OCI-LY7 (cell line): ENCODE measurements around the gene ZDHHC14. TPM values are rescaled to one million over a fixed set of nuclear protein-coding genes. Genes with fewer than 3 reads are reported as not detected.

Source experiments
- BruUV-seq: library from RNA; stranded (reverse); fragments of 400-500 nt; replicated peaks from 2 replicates; lab custom pipeline; 2021; lab: Mats Ljungman, UMichigan
- CTCF ChIA-PET: fragments of 300-600 bp; sonication (Branson Sonifier 250); formaldehyde crosslinking; loops from one replicate; lab custom pipeline; 2022; ENCODE audit warnings: antibody characterized with exemption; ENCODE audit not compliant: unreplicated experiment; lab: Charles Lee
- POLR2A ChIA-PET: fragments of 300-600 bp; sonication (Branson Sonifier 250); formaldehyde crosslinking; loops from one replicate; lab custom pipeline; 2022; ENCODE audit warnings: antibody characterized with exemption; lab: Charles Lee
- DNase-seq: peaks from one replicate; pipeline ENCODE4 v3.0.0-alpha.2; 2015; ENCODE audit warnings: low spot score
- H2AFZ ChIP-seq: fragments of 200-600 bp; sonication (generic), shearing (Covaris generic); 2 replicates; pipeline ENCODE4 v1.6.1; 2014; ENCODE audit warnings: mild to moderate bottlenecking, antibody characterized with exemption, low read length, moderate library complexity
- H3K27ac ChIP-seq: fragments of 200-600 bp; sonication (generic); 2 replicates; pipeline ENCODE4 v1.5.1; 2014; ENCODE audit warnings: mixed run types, low read depth, mild to moderate bottlenecking, moderate library complexity, low read length, inconsistent platforms; ENCODE audit not compliant: poor library complexity, severe bottlenecking
- H3K36me3 ChIP-seq: fragments of 200-600 bp; sonication (generic); 2 replicates; pipeline ENCODE4 v1.6.1; 2014; ENCODE audit warnings: mild to moderate bottlenecking, antibody characterized with exemption, low read length, moderate library complexity, mixed read lengths; ENCODE audit not compliant: insufficient read depth
- H3K4me1 ChIP-seq: fragments of 200-600 bp; sonication (generic); 2 replicates; pipeline ENCODE4 v1.5.1; 2014; ENCODE audit warnings: mild to moderate bottlenecking, low read length; ENCODE audit not compliant: insufficient read depth, poor library complexity, severe bottlenecking
- H3K4me2 ChIP-seq: fragments of 200-600 bp; sonication (generic); 2 replicates; pipeline ENCODE4 v1.6.1; 2014; ENCODE audit warnings: mild to moderate bottlenecking, low read length
- H3K4me3 ChIP-seq: fragments of 200-600 bp; sonication (generic); 2 replicates; pipeline ENCODE4 v1.5.1; 2014; ENCODE audit warnings: mild to moderate bottlenecking, low read depth, low read length; ENCODE audit not compliant: poor library complexity, severe bottlenecking
- H3K79me2 ChIP-seq: fragments of 200-600 bp; sonication (generic); 2 replicates; pipeline ENCODE4 v1.6.1; 2016; ENCODE audit warnings: low read depth, mild to moderate bottlenecking, low read length, moderate library complexity, mixed read lengths; ENCODE audit not compliant: insufficient read depth
- H3K9me2 ChIP-seq: fragments of 200-600 bp; sonication (generic); 2 replicates; pipeline ENCODE4 v1.6.1; 2016; ENCODE audit warnings: mild to moderate bottlenecking, low read length, mixed read lengths; ENCODE audit not compliant: insufficient read depth
- H3K9me3 ChIP-seq: fragments of 200-600 bp; sonication (generic); 2 replicates; pipeline ENCODE4 v1.6.1; 2014; ENCODE audit warnings: mild to moderate bottlenecking, mixed run types, low read length, mixed read lengths
- H4K20me1 ChIP-seq: fragments of 200-600 bp; sonication (generic); 2 replicates; pipeline ENCODE4 v1.6.1; 2014; ENCODE audit warnings: mild to moderate bottlenecking, antibody characterized with exemption, low read length, moderate library complexity, mixed read lengths; ENCODE audit not compliant: insufficient read depth
- EZH2phosphoT487 ChIP-seq: fragments of 200-600 bp; sonication (generic); IDR thresholded peaks from 2 replicates; pipeline ENCODE4 v1.6.1; 2018; ENCODE audit warnings: low read depth, borderline replicate concordance, mild to moderate bottlenecking, mixed run types, antibody characterized with exemption, low read length, moderate library complexity, mixed read lengths
- intact Hi-C: fragments of 100-400 bp; cut with micrococcal nuclease; formaldehyde crosslinking; loops from one replicate; pipeline ENCODE4 v1.10.0; 2022; ENCODE audit not compliant: unreplicated experiment
- total RNA-seq, 2 experiments: library from RNA; depleted of rRNA in 1 of 2; stranded (reverse); fragments of >200 nt in 1 of 2; shearing (Covaris generic) in 1 of 2; gene quantifications; 2 replicates each; pipeline ENCODE4 v1.2.3, GENCODE V29; 2014 to 2022
- TF ChIP-seq, protein P1 (sequence below): fragments of 200-600 bp; sonication (generic); conservative IDR thresholded peaks from 2 replicates; pipeline ENCODE4 v1.5.1; 2014; ENCODE audit warnings: mild to moderate bottlenecking, antibody characterized with exemption, low read length, moderate library complexity, mixed read lengths

The ZDHHC14 gene
- total RNA-seq, 2 experiments from 2014 or later, result 0.69 to 3.0 TPM

DNA sequence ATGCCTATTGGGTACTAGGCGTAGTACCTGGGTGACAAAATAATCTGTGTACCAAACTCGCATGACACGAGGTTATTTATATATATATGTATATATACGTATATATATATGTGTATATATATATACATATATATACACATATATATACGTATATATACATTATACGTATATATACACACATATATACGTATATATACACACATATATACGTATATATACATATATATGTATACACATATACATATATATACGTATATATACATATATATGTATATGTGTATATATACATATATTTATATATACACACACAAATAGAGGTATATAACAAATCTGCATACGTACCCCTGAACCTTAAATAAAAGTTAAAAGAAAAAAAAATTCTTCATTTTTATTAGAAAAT is 103.2 kb downstream of the ZDHHC14 start:
- TF ChIP-seq, protein P1, sequence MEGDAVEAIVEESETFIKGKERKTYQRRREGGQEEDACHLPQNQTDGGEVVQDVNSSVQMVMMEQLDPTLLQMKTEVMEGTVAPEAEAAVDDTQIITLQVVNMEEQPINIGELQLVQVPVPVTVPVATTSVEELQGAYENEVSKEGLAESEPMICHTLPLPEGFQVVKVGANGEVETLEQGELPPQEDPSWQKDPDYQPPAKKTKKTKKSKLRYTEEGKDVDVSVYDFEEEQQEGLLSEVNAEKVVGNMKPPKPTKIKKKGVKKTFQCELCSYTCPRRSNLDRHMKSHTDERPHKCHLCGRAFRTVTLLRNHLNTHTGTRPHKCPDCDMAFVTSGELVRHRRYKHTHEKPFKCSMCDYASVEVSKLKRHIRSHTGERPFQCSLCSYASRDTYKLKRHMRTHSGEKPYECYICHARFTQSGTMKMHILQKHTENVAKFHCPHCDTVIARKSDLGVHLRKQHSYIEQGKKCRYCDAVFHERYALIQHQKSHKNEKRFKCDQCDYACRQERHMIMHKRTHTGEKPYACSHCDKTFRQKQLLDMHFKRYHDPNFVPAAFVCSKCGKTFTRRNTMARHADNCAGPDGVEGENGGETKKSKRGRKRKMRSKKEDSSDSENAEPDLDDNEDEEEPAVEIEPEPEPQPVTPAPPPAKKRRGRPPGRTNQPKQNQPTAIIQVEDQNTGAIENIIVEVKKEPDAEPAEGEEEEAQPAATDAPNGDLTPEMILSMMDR, result no peak
- no peak for TF ChIP-seq EZH2phosphoT487

DNA sequence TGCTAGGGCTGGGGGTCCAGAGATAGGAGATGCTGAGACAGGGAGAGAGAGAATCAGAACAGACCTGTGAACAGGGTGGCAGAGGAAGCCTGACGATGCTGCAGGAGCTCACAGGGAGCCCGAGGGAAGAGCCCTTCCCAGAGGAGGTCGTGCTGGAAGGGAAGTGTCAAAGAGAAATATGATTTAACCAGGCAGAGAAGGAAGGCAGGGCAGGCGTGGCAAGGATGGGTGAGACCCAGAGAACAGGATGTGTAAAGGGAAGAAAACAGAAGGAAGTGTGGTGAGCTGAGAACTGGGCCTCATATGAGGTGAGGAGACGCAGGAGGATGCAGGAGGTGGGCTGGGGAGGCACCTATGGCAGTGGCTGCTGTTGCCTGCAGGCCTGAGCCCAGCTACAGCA is 105.6 kb downstream of the ZDHHC14 start:
- Histone ChIP-seq H3K9me3 (no peaks in the 10 kb centered on the region), H4K20me1 (no peaks in the 10 kb centered on the region), H3K4me3 (no peak overlapping the region), H2AFZ (no peak overlapping the region), H3K4me2 (no peak overlapping the region), H3K4me1 (peaks cover 5% of the 10 kb centered on the region), H3K79me2 (no peaks in the 10 kb centered on the region), H3K27ac (no peak overlapping the region), H3K36me3 (no peaks in the 10 kb centered on the region), H3K9me2 (no peaks in the 10 kb centered on the region)
- ChIA-PET POLR2A (no interaction called here), CTCF (no interaction called here)
- no peak for TF ChIP-seq EZH2phosphoT487
- TF ChIP-seq, protein P1, result no peak
- BruUV-seq, result no TSS peak
- DNase-seq, result peak; percentile 20
- intact Hi-C loops, result no loop called here

More for the DNA sequence above, 103.2 kb downstream of the ZDHHC14 start:
- H3K27ac ChIP-seq, result no peak overlapping the region
- H3K4me3 ChIP-seq, result no peak overlapping the region
- no peak overlapping the region for H3K4me2 ChIP-seq
- H2AFZ ChIP-seq, result no peak overlapping the region
- H3K79me2 ChIP-seq, result no peaks in the 10 kb centered on the region
- intact Hi-C loops, result no loop called here
- no peaks in the 10 kb centered on the region for H3K9me3 ChIP-seq
- DNase-seq, result no peak
- H3K9me2 ChIP-seq, result no peaks in the 10 kb centered on the region
- H3K36me3 ChIP-seq, result no peaks in the 10 kb centered on the region
- no peaks in the 10 kb centered on the region for H4K20me1 ChIP-seq
- no TSS peak for BruUV-seq
- ChIA-PET CTCF (no interaction called here), POLR2A (interaction anchor here (1.0 kb wide), 1 partner anchor 9 kb away, joined by 3 read pairs; no protein-coding TSS in a partner anchor)
- H3K4me1 ChIP-seq, result peaks cover 5% of the 10 kb centered on the region

DNA sequence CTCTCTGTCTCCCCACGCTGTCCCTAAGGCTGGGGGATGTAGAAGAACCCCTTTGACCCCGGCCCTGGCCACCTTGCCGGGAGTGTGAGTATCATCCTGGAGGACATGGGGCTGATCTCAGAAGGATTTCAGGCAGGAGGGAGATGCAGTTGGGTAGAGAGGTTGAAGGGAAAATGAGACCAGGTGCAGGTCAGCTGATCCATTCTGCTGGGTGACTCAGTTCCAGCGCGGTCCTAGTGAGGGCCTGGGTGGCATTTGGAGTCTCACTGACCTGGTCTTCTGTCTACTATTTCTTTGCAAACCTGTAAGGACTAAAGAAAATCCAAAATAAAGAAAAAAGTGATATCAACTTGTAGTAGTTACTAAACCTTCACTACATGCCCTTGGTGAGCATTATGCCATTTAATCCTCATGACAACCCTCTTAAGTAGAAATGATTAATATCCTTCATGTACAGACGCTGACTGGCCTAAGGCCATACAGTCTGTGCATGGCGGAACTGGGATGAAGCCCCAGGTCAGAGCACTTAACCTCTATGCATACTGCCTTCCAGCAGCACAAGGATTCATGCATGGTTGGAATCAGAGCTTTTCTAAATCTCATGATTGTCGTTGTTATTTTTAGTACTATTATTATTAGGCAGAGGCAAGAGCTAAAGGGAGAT is 106.3 kb downstream of the ZDHHC14 start:
- Histone ChIP-seq H2AFZ (no peak overlapping the region), H3K4me2 (no peak overlapping the region), H3K9me3 (no peaks in the 10 kb centered on the region), H3K27ac (no peak overlapping the region), H3K36me3 (no peaks in the 10 kb centered on the region), H3K4me3 (no peak overlapping the region), H3K9me2 (no peaks in the 10 kb centered on the region), H3K79me2 (no peaks in the 10 kb centered on the region), H4K20me1 (no peaks in the 10 kb centered on the region), H3K4me1 (peaks cover 5% of the 10 kb centered on the region)
- ChIA-PET CTCF (no interaction called here), POLR2A (no interaction called here)
- BruUV-seq, result no TSS peak
- TF ChIP-seq EZH2phosphoT487, result no peak
- TF ChIP-seq, protein P1, result no peak
- intact Hi-C loops, result no loop called here
- no peak for DNase-seq
